GM12873 (cell line): ENCODE measurements around the gene EHMT1.

Experiments
- TF ChIP-seq, protein P1 (sequence below): IDR thresholded peaks from 2 replicates; pipeline ENCODE4 v1.5.1; 2012; ENCODE audit warnings: low read depth, mild to moderate bottlenecking, moderate library complexity, low read length, control low read depth; ENCODE audit not compliant: insufficient read depth; ENCODE audit errors: missing control alignments

The EHMT1 gene

GRCh38 chr9:137828527-137829259 is 209.9 kb downstream of the EHMT1 start:
- TF ChIP-seq, protein P1, sequence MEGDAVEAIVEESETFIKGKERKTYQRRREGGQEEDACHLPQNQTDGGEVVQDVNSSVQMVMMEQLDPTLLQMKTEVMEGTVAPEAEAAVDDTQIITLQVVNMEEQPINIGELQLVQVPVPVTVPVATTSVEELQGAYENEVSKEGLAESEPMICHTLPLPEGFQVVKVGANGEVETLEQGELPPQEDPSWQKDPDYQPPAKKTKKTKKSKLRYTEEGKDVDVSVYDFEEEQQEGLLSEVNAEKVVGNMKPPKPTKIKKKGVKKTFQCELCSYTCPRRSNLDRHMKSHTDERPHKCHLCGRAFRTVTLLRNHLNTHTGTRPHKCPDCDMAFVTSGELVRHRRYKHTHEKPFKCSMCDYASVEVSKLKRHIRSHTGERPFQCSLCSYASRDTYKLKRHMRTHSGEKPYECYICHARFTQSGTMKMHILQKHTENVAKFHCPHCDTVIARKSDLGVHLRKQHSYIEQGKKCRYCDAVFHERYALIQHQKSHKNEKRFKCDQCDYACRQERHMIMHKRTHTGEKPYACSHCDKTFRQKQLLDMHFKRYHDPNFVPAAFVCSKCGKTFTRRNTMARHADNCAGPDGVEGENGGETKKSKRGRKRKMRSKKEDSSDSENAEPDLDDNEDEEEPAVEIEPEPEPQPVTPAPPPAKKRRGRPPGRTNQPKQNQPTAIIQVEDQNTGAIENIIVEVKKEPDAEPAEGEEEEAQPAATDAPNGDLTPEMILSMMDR, result no peak

DNA sequence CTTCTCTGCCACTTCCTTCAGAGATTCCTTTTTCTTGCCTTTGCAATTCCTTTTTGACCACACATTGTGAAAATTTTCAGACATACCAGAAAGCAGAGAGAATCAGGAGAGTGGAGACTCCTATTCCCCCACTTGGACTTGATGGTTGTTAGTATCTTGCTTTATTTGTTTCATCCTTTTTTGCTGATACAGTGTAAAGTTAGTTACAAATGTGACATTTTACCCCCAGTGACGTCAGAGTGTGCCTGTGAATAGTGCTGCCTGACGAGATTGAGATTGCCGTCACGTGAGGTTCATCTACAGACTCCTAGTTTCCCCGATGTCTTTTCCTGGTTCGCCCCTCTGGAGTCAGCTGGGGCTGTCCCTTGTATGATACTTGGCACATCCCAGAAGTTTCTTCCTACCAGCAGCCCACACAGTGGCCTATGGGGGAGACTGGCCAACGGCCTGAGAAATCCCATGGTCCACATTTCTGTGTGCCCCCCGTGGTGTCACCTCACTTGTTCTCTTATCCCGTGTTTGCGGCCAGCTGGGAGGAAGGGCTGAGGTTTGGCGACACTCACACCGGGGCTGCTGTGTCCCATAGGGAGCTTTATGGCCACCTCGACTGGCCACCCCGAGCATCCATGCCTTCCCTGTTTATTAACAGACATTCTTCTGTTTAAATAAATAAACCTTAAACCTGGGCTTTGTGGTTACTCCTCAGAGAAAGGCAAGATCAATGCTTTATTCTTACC is 210.6 kb downstream of the EHMT1 start:
- TF ChIP-seq, protein P1, result no peak

- TF ChIP-seq, protein P1, result no peak
Measured at GRCh38 chr9:137832191-137832700, 213.4 kb downstream of the EHMT1 start.

DNA sequence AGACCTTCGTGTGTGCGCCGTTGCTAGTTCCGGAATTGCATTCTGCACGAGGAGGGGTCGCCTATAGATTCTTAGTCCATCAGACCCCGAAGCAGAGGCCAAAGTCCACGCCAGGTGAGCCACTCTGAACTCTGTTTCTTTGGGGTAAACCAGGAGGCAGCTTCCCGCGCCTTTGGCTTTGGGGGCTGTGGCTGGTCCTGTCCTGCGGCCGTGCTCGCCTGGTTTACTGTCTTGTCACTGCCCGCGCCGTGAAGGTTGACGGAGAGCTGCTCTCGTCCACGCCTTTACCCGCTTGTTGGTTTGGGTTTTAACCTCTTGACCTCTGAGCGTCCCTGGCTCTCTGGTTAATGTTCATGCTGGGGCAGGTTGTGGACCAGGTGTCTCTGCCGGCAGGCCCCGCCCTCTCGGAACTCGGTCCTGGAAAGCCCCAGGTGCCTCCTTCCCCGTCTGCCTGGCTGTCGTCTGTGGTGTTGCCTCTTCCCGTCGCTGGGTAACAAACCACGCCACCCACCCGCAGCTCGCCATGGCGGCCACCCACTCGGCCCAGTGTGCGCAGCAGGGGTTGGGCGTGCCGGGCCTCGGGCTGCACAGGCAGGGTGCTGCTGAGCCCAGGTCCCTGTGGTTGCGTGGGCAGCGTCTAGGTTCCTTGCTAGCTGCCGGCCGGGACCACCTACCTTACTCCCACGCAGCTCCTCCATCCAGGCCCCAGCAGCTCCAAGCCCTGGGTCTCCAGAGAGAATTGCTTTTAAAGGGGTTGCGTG is 214.2 kb downstream of the EHMT1 start:
- TF ChIP-seq, protein P1, result no peak

- TF ChIP-seq, protein P1, result no peak
Measured at GRCh38 chr9:137833721-137834613, 215.2 kb downstream of the EHMT1 start.

GRCh38 chr9:137834846-137835546 is 216.2 kb downstream of the EHMT1 start:
- TF ChIP-seq, protein P1, result no peak
